GM18517 (cell line): ENCODE measurements around the gene STC2.
"Not testable (repeated sequence)": the region's sequence is repeated elsewhere in the genome, so short reads cannot be mapped to it uniquely, and the experiment has no call there.

Experiments
- ATAC-seq: cut with Tn5 transposase; IDR thresholded peaks from one replicate; pipeline ENCODE4 v1.9.1; 2021; ENCODE audit warnings: mild to moderate bottlenecking, moderate library complexity; ENCODE audit not compliant: unreplicated experiment

STC2 gene

GRCh38 chr5:173296737-173297676, 31.2 kb downstream of the STC2 start:
- no peak for ATAC-seq

DNA sequence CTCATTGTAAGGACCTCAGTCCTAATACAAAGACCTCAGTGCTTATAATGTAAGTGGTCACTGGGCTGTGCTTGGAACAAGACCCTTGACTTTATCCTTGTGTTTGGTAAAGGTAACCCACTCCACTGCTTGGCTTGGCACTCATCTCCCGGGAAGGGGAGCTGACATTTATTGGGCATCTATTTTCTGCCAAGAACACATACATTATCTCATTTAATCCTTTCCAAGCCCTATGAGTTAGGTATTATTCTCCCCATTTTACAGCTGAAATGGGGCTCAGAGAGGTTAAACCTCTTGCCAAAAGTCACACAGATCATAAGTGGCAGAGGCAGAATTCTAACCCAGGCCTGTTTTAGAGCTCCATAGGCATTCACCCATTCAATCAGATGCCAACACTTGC, 32.4 kb downstream of the STC2 start:
- no peak for ATAC-seq

- ATAC-seq, result no peak
These were observed 33.4 kb downstream of the STC2 start for GRCh38 chr5:173294673-173295320.

- ATAC-seq, result peak; percentile 74
These were observed 34.2 kb downstream of the STC2 start for GRCh38 chr5:173293817-173294672.

GRCh38 chr5:173291722-173292658, 36.2 kb downstream of the STC2 start:
- ATAC-seq, result no peak

- no peak for ATAC-seq
These were observed 37.6 kb downstream of the STC2 start for GRCh38 chr5:173290477-173291131.

- ATAC-seq, result no peak
These were observed 38.8 kb downstream of the STC2 start for GRCh38 chr5:173289372-173289771.

- no peak for ATAC-seq
These were observed 39.6 kb downstream of the STC2 start for GRCh38 chr5:173288632-173289031.

- ATAC-seq, result no peak
These were observed 41.1 kb downstream of the STC2 start for GRCh38 chr5:173287086-173287485.

DNA sequence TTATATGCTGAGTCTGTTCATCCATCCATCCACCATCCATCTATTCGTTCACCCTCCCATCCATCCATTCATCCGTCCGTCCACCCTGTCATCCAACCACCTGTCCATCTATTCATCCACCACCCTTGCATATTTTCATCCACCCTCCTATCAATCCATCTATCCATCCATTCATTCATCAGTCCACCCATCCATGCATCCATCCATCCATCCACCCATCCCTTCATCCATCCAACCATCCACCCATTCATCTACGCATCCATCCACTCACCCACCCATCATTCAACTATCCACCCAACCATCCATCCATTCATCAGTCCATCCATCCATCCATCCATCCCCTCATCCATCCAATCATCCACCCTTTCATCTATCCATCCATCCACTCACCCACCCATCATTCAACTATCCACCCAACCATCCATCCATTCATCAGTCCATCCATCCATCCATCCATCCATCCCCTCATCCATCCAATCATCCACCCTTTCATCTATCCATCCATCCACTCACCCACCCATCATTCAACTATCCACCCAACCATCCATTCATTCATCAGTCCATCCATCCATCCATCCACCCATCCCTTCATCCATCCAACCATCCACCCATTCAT, 43.8 kb downstream of the STC2 start:
- ATAC-seq, result not testable (repeated sequence)

GRCh38 chr5:173283318-173284288, 44.6 kb downstream of the STC2 start:
- peak; percentile 69 for ATAC-seq

- no peak for ATAC-seq
These were observed 45.3 kb downstream of the STC2 start for GRCh38 chr5:173282916-173283315.

- ATAC-seq, result no peak
These were observed 46.3 kb downstream of the STC2 start for GRCh38 chr5:173281910-173282309.

DNA sequence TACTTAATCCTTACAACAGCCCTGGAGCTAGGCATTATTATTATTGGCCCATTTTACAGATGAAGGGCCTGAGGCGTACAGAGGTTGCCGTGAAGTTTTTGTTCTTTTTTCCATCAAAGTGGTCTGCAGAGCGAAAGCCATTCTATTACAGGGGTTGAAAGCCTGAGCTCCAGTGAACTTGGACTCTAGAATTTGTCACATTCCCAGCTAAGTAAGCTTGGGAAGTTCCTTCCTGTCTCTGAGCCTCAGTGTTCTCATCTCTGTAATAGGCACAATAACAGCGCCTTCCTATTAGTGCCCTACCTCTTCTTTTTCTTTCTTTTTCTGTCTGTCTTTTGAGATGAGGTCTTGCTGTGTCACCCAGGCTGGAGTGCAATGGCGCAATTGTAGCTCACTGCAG, 49.0 kb downstream of the STC2 start:
- ATAC-seq, result no peak

DNA sequence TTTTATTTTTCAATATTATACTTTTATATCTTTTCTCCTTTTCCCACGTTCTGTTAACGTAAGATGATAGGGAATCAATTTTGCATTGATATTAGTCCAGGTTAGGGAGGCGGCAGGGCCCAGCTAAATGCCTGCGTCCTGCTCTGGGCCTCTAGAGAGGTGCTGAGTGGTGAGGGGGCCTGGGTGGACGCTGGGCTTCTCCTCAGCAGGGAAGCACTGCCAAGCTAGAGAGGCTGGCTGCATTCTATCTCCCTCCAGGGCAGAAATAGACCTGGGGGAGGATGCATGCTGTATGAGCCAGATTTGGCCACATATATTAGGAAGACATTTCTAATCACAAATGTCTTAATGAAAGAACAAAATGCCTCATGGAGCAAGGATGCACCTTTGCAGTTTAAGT, 49.6 kb downstream of the STC2 start:
- ATAC-seq, result no peak

DNA sequence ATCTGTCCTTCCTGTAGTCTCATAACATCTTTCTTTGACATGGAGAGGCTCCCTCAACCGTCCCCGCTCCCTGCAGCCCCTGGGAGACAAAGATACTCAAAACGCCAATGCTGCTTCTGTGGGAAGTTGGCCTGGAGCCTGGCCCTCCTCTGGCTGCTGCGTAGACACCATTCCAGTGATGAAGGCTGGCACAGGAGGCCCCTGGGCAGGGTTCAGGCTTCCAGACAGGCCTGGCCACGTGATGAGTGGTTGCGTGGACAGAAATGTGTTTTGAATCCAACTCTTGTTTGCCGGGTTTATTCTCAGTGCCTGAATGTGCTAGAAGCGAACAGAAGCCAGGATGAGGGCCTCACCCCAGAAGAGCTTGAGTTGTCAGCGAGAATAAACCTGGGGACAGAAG, 50.0 kb downstream of the STC2 start:
- no peak for ATAC-seq

DNA sequence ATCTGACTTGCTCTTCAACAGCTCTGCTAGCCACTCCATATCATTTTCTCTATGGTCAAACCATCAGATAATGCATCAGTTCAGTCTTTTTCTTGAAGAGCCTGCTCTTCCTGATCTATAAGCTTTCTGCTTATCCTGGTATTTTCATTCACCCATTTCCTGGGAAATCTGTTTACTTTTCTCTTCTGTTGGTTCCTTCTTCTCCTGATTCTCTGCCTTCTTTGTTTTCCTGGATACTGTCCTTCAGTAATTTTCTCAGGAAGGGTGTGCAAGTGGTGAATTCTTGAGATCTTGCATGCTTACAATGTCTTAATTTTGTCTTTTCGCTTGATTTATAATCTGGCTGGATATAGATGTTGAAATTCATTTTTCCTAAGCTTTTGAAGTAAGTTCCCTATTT, 53.4 kb downstream of the STC2 start:
- no peak for ATAC-seq

DNA sequence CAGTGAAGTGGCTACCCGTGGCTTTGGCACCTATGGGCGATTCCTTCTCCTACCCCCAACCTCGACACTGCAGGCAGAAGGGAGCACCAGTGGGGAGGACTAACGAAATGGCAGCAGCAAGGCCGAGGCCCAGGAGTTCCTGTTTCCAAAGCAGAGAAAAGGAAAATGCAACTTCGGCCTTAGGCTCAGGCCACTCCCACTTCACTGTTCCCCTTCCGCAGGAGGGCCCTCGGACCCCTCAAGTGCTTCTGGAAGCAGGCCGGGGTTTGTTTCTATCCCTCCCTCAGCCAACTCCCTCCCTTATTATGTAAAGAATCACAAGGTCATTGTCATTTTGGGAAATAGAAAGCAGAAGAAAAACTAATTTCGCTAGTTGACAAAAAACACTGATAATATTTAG, 56.8 kb downstream of the STC2 start:
- no peak for ATAC-seq
